HG03469 (cell line): Measurements from ENCODE around the gene STMP1.
"Not testable (repeated sequence)": the region's sequence is repeated elsewhere in the genome, so short reads cannot be mapped to it uniquely, and the experiment has no call there.

ENCODE experiments used
- ATAC-seq: cut with Tn5 transposase; IDR thresholded peaks from one replicate; pipeline ENCODE4 v1.9.1; 2021; ENCODE audit warnings: mild to moderate bottlenecking, moderate library complexity, moderate number of reproducible peaks; ENCODE audit not compliant: unreplicated experiment

Gene STMP1

DNA sequence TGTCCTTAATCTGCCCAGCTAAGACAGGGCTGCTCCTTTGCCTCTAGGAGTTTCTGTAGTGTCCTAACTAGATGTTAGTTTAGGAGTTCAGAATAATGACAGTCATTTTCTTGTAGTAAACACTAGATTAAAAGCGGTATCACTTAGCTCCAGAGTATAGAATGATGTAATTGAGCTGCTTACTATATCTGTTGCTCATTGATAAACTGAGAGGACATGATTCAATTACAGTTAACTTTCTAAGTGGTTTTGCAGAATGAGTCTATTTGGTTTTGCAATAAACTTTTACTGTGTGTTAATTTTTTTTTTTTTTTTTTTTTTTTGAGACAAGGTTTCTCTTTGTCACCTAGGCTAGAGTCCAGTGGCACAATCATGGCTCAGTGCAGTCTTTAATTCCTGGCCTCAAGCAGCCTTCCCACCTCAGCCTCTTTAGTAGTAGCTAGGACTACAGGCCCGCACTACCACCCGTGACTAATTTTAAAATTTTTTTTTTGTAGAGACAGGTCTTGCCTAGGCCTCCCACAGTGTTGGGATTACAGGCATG lies 1.8 kb downstream of the STMP1 start:
- no peak for ATAC-seq

- no peak for ATAC-seq
These were observed 2.7 kb downstream of the STMP1 start for GRCh38 chr7:135665042-135665441.

- ATAC-seq: no peak
These were observed 3.8 kb downstream of the STMP1 start for GRCh38 chr7:135666156-135666555.

GRCh38 chr7:135666846-135667245 lies 4.5 kb downstream of the STMP1 start:
- ATAC-seq: no peak

DNA sequence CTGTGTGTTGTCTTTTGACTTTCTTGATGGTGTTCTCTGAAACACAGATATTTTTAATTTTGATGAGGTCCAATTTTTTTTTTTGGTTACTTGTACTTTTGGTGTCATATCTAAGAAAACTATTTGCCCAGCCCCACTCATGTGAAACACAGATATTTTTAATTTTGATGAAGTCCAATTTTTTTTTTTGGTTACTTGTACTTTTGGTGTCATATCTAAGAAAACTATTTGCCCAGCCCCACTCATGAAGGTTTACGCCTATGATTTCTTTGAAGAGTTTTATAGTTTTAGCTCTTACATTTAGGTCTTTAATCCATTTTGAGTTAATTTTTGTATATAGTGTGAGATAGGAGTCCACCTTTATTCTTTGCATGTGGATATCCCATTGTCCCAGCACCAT lies 5.3 kb downstream of the STMP1 start:
- not testable (repeated sequence) for ATAC-seq

DNA sequence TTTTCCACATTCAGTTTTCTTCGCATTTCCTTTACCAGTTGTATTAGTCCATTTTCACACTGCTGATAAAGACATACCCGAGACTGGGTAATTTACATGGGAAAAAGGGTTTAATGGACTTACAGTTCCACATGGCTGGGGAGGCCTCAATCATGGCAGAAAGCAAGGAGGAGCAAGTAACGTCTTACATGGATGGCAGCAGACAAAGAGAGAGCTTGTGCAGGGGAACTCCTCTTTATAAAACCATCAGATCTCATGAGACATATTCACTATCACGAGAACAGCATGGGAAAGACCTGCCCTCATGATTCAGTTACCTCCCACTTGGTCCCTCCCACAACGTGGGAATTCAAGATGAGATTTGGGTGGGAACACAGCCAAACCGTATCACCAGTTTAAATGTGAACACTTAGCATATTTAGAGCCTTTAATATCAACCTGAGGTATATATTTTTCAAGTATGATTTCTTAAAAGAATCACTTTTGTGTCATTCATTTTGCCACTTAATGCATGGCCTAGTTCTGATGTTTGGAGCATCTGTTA lies 6.6 kb downstream of the STMP1 start:
- not testable (repeated sequence) for ATAC-seq

GRCh38 chr7:135669774-135670173 lies 7.5 kb downstream of the STMP1 start:
- no peak for ATAC-seq

DNA sequence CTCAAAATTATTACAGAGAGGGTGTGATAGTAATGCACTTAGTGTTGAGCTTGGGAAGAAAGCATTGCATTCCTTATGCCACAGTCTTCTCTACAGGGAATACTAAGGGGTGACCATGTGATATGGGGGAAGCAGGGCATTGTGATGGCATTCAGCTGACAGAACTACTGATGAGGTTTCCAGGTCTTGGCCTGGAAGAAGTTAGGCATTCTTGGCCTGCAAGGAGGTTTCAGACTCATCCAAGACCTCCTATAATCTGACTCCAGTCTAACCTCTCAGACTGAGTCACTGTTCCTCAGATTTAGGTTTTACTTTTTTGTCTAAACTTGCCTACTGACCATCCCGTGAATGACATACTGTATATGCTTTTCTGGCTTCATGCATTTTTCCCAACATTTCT lies 7.9 kb downstream of the STMP1 start:
- no peak for ATAC-seq

- ATAC-seq: peak; percentile 76
These were observed 10.4 kb downstream of the STMP1 start for GRCh38 chr7:135672560-135673359.

DNA sequence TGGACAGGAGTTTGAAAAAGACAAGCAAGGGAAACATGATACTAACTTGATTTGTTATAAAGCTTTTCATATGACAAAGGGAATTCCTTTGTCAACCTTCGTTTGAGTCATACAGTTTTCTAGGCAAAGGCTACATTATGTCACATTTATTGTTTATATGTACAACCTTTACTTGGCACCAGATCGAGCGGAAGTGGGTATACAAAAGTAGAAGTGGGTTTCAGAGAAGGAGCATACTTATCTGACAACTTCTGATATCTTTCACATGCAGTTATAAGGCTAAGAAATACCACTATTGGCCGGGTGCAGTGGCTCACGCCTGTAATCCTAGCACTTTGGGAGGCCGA lies 11.0 kb downstream of the STMP1 start:
- no peak for ATAC-seq

GRCh38 chr7:135678612-135679575 lies 16.6 kb downstream of the STMP1 start:
- ATAC-seq: no peak

GRCh38 chr7:135681762-135682161 lies 19.4 kb downstream of the STMP1 start:
- ATAC-seq: no peak

GRCh38 chr7:135682191-135682590 lies 19.9 kb downstream of the STMP1 start:
- ATAC-seq: no peak

DNA sequence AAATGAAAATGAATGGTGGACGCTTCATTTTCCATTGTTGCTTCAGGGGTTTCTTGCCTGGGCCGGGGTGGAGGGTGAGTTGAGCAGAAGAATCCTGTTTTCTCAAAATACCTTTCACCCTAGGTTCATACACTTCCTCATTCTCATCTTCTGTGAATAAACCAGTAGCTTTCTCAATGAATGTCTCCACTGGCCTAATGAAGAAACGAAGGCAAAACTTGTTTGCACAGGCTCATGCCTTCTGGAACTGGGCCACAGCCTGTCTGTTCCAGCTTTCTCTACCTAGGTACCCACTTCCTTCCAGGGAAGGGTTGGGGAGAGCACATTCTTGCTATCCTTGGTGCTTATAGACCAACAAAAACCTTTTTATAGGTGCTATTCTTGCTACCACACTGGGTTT lies 21.3 kb downstream of the STMP1 start:
- no peak for ATAC-seq

- no peak for ATAC-seq
These were observed 21.8 kb downstream of the STMP1 start for GRCh38 chr7:135684136-135684535.

DNA sequence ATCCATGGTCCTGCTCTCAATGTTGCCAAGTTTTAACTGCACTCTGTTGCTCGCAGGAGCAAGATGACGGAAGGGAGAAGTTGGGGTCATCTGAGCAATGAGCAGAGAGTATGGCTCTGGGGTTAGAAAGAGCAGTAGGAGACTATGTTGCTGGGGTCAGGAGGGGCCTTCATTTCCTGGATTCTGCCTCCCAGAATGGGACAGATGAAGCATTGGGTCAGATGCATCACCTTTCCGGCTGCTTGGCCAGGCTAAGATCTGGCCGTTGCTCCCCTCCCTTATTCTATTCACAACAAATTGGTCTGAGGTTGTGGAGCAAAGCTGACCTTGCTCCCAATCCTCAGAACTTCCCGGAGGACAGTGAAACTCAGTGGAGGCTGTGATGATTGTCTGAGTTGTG lies 22.4 kb downstream of the STMP1 start:
- no peak for ATAC-seq

DNA sequence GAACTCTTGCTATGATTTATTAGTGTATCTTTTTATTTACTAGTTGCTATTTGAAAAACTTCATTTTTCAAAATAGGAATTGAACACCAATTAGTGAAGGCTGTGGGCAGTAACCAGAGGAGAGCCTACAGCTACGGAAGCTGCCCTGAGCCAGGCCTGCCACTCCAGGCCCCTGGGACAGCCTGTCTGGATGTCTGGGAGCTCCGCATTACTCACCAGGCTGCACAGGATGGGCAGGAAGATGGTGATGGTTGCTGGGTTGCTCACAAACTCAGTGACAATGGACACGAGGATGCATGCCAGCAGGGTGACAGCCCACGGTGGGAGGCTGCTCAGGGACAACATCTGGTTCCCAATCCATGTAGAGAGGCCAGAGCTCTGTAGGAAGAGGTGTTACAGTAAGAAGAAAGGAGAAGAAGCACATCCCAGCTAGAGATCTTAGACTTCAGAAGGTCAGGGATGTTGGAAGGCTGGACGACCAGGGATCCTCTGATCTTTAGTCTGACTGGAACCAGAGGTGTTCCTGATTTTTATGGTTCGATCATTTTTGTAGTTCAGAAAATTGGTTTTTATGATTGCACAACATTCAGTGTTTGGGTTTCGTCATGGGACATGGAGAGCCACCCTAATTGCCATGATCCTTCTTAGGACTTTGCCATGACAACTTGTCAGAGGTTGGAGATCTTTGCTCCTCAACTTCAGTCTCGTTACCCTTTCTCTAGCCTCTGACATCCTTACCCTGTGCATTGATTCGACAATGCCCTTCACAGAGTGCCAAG lies 23.2 kb downstream of the STMP1 start:
- no peak for ATAC-seq

DNA sequence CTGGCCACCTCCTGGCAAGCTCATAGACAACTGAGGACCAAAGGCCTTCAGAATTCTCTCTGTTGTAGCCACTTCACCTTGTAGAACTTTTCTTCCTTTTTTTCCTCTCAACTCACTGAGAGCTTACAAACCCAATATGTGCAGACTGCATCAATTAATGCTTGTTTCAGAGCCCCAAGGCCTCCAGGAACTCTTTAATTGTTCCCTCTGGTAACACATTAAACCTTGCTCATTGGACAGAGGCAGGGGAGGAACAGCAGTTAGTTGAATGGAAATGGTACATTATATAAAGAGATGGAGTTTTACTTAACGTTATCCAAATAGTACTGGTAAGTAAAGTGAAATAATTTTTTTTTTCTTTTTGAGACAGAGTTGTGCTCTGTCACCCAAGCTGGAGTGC lies 25.2 kb downstream of the STMP1 start:
- no peak for ATAC-seq

- no peak for ATAC-seq
These were observed 28.3 kb downstream of the STMP1 start for GRCh38 chr7:135690566-135690965.

- no peak for ATAC-seq
These were observed 29.7 kb downstream of the STMP1 start for GRCh38 chr7:135692055-135692454.

- not testable (repeated sequence) for ATAC-seq
These were observed 30.3 kb downstream of the STMP1 start for GRCh38 chr7:135692606-135693005.
